ENCODE measurements around the gene VPS13C.

The VPS13C gene

GRCh38 chr15:61856295-61856694 is 204.0 kb downstream of the VPS13C start:
- no peak for DNase-seq

- no peak for DNase-seq
Measured at GRCh38 chr15:61853195-61853594, 207.1 kb downstream of the VPS13C start.

- no peak for DNase-seq
Measured at GRCh38 chr15:61851955-61852354, 208.3 kb downstream of the VPS13C start.

GRCh38 chr15:61849447-61849846 is 210.8 kb downstream of the VPS13C start:
- no peak for DNase-seq

- no peak for DNase-seq
Measured at GRCh38 chr15:61841466-61841865, 218.8 kb downstream of the VPS13C start.

GRCh38 chr15:61840090-61840489 is 220.2 kb downstream of the VPS13C start:
- no peak for DNase-seq

GRCh38 chr15:61839546-61839945 is 220.7 kb downstream of the VPS13C start:
- DNase-seq = no peak

GRCh38 chr15:61835496-61836106 is 224.6 kb downstream of the VPS13C start:
- DNase-seq = no peak

GRCh38 chr15:61835029-61835428 is 225.2 kb downstream of the VPS13C start:
- DNase-seq = no peak

- no peak for DNase-seq
Measured at GRCh38 chr15:61834076-61834697, 226.1 kb downstream of the VPS13C start.

GRCh38 chr15:61832223-61832622 is 228.0 kb downstream of the VPS13C start:
- DNase-seq = no peak

- no peak for DNase-seq
Measured at GRCh38 chr15:61831505-61831921, 228.7 kb downstream of the VPS13C start.

GRCh38 chr15:61830536-61831330 is 229.5 kb downstream of the VPS13C start:
- DNase-seq = no peak

GRCh38 chr15:61829514-61829889 is 230.7 kb downstream of the VPS13C start:
- DNase-seq = no peak

GRCh38 chr15:61828860-61829513 is 231.3 kb downstream of the VPS13C start:
- DNase-seq = no peak

- DNase-seq = no peak
Measured at GRCh38 chr15:61828008-61828407, 232.2 kb downstream of the VPS13C start.

- no peak for DNase-seq
Measured at GRCh38 chr15:61827131-61827530, 233.1 kb downstream of the VPS13C start.

- DNase-seq = no peak
Measured at GRCh38 chr15:61824291-61824690, 236.0 kb downstream of the VPS13C start.

- no peak for DNase-seq
Measured at GRCh38 chr15:61822511-61822910, 237.7 kb downstream of the VPS13C start.

GRCh38 chr15:61820951-61821350 is 239.3 kb downstream of the VPS13C start:
- no peak for DNase-seq

- no peak for DNase-seq
Measured at GRCh38 chr15:61820212-61820611, 240.0 kb downstream of the VPS13C start.

- no peak for DNase-seq
Measured at GRCh38 chr15:61819386-61819785, 240.9 kb downstream of the VPS13C start.

- no peak for DNase-seq
Measured at GRCh38 chr15:61818801-61819200, 241.4 kb downstream of the VPS13C start.

- no peak for DNase-seq
Measured at GRCh38 chr15:61816856-61817255, 243.4 kb downstream of the VPS13C start.
